DND-41 (cell line): ENCODE data around the gene C12orf75.

Experiments
- ATAC-seq: fragments of 200-7000 bp; cut with Tn5 transposase; 3 replicates; pipeline ENCODE4 v1.9.1; 2021; ENCODE audit warnings: low read depth; ENCODE audit not compliant: insufficient read depth
- DNase-seq: peaks from one replicate; pipeline ENCODE4 v3.0.0-alpha.2; 2020
- H2AFZ ChIP-seq: 2 replicates; pipeline ENCODE4 v1.6.0; 2012; ENCODE audit warnings: low read depth, low read length
- H3K27ac ChIP-seq: 2 replicates; pipeline ENCODE4 v1.5.1; 2012; ENCODE audit warnings: low read length, inconsistent platforms
- H3K27me3 ChIP-seq: fragments of 200-600 bp; sonication (generic); 2 replicates; pipeline ENCODE4 v1.6.0; 2012; ENCODE audit warnings: low read length, mild to moderate bottlenecking, inconsistent platforms; ENCODE audit not compliant: insufficient read depth, poor library complexity
- H3K36me3 ChIP-seq: 2 replicates; pipeline ENCODE4 v1.5.1; 2012; ENCODE audit warnings: low read length, inconsistent platforms; ENCODE audit not compliant: insufficient read depth
- H3K4me1 ChIP-seq: 2 replicates; pipeline ENCODE4 v1.5.1; 2012; ENCODE audit warnings: mild to moderate bottlenecking, low read length; ENCODE audit not compliant: insufficient read depth
- H3K4me2 ChIP-seq: 2 replicates; pipeline ENCODE4 v1.6.0; 2012; ENCODE audit warnings: mild to moderate bottlenecking, moderate library complexity, low read length, inconsistent platforms; ENCODE audit not compliant: insufficient read depth
- H3K4me3 ChIP-seq, 2 experiments: fragments of 200-600 bp in 1 of 2; shearing (Covaris generic) in 1 of 2; 2 replicates each; pipeline ENCODE4 v1.5.1; 2012 to 2016; ENCODE audit warnings: inconsistent platforms in 2 of 2, low read length in 2 of 2, mild to moderate bottlenecking in 2 of 2, low read depth in 1 of 2, moderate library complexity in 1 of 2
- H3K79me2 ChIP-seq: 2 replicates; pipeline ENCODE4 v1.6.0; 2012; ENCODE audit warnings: low read length, inconsistent platforms; ENCODE audit not compliant: insufficient read depth
- H3K9ac ChIP-seq: 2 replicates; pipeline ENCODE4 v1.6.0; 2012; ENCODE audit warnings: low read depth, mild to moderate bottlenecking, inconsistent platforms, low read length, moderate library complexity
- H3K9me3 ChIP-seq: 2 replicates; pipeline ENCODE4 v1.5.1; 2012; ENCODE audit warnings: low read length, moderate library complexity, mild to moderate bottlenecking, inconsistent platforms; ENCODE audit not compliant: insufficient read depth, severe bottlenecking
- H4K20me1 ChIP-seq: 2 replicates; pipeline ENCODE4 v1.6.0; 2012; ENCODE audit warnings: low read length; ENCODE audit not compliant: insufficient read depth
- EZH2 ChIP-seq: IDR thresholded peaks from 3 replicates; pipeline ENCODE4 v1.6.1; 2012; ENCODE audit warnings: borderline replicate concordance, low read depth, mild to moderate bottlenecking, moderate library complexity, low read length, inconsistent platforms; ENCODE audit not compliant: severe bottlenecking
- TF ChIP-seq, protein P1 (sequence below): IDR thresholded peaks from 2 replicates; pipeline ENCODE4 v1.5.1; 2012; ENCODE audit warnings: borderline replicate concordance, low read length, moderate library complexity, mild to moderate bottlenecking; ENCODE audit not compliant: poor library complexity, severe bottlenecking; ENCODE audit errors: extremely low read depth

C12orf75 gene

DNA sequence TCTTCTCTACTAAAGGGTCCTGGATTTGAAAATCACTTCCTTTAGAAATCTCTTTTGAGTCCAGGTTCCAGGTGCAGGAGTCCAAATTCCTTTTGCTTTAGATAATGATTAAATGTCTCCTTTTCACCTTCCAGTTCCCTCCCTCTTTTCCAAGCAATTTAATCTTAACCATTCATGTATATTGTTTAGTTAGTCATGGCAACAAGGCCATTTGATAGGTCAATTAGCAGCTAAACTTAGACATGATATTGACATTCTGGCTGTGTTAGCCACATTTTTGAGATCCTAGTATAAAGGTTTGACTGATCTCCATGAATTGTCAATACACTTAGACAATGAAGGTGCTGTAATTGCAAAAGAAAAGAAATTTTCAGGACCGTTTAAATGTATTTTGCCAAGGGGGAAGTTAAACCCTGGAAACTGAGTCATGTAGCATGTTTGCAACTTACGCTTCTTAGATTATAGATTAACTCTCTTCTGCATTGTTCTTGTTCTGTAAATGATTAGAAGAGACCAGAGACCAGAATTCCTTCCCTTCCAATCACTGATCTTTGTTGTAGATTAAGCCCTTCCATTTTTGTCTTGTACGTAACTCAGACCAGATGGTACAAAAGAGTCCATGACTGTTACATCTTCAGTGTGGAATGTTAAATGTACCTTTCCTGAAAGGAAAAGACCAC is 12.4 kb upstream of the C12orf75 start:
- Histone ChIP-seq H3K79me2 (no peaks in the 10 kb centered on the region), H3K4me3 (no peak overlapping the region), H2AFZ (no peak overlapping the region), H4K20me1 (no peaks in the 10 kb centered on the region), H3K9me3 (peaks cover 11% of the 10 kb centered on the region), H3K4me1 (no peaks in the 10 kb centered on the region), H3K9ac (no peak overlapping the region), H3K27ac (no peak overlapping the region), H3K27me3 (no peaks in the 10 kb centered on the region), H3K36me3 (no peaks in the 10 kb centered on the region), H3K4me2 (no peak overlapping the region)
- no peak for ATAC-seq
- DNase-seq: no peak
- TF ChIP-seq, protein P1, sequence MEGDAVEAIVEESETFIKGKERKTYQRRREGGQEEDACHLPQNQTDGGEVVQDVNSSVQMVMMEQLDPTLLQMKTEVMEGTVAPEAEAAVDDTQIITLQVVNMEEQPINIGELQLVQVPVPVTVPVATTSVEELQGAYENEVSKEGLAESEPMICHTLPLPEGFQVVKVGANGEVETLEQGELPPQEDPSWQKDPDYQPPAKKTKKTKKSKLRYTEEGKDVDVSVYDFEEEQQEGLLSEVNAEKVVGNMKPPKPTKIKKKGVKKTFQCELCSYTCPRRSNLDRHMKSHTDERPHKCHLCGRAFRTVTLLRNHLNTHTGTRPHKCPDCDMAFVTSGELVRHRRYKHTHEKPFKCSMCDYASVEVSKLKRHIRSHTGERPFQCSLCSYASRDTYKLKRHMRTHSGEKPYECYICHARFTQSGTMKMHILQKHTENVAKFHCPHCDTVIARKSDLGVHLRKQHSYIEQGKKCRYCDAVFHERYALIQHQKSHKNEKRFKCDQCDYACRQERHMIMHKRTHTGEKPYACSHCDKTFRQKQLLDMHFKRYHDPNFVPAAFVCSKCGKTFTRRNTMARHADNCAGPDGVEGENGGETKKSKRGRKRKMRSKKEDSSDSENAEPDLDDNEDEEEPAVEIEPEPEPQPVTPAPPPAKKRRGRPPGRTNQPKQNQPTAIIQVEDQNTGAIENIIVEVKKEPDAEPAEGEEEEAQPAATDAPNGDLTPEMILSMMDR: no peak
- TF ChIP-seq EZH2: no peak

DNA sequence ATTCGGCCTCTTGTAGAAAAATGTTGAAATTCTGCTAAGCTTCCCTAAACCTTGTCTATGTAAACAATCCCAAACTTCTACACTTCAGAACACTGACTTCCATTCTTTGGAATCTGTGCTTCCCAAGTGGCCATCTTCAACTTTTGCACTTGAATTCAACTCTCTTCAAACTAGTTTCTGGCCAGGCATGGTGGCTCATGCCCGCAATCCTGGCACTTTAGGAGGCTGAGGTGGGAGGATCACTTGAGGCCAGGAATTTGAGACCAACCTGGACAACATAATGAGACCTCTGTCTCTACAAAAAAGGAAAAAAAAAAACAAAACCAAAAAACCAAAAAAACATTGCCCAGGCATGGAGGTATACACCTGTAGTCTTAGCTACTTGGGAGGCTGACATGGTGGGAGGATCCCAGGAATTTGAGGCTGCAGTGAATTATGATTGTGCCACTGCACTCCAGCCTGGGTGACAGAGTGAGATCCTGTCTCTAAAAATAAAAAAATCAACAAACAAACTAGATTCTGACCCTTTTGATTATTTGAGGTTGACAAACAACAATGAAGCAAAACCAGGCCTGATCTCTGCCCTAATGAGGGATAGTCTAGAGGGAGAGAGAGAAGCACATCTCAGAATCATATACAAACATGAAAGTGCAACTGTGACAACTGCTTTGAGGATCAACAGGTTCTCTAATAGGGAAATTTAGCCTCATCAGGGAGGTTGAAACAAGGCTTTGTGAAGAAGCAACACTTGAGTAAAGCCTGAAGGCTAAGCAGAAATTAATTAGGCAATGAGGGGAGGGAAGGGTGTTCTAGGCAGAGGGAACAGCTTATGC is 11.6 kb upstream of the C12orf75 start:
- Histone ChIP-seq H4K20me1 (no peaks in the 10 kb centered on the region), H3K4me1 (no peaks in the 10 kb centered on the region), H2AFZ (no peak overlapping the region), H3K27ac (no peak overlapping the region), H3K4me2 (no peak overlapping the region), H3K27me3 (no peaks in the 10 kb centered on the region), H3K79me2 (no peaks in the 10 kb centered on the region), H3K4me3 (no peak overlapping the region), H3K9ac (no peak overlapping the region), H3K9me3 (peaks cover 7% of the 10 kb centered on the region), H3K36me3 (no peaks in the 10 kb centered on the region)
- DNase-seq: no peak
- ATAC-seq: no peak
- TF ChIP-seq EZH2: no peak
- TF ChIP-seq, protein P1: no peak

DNA sequence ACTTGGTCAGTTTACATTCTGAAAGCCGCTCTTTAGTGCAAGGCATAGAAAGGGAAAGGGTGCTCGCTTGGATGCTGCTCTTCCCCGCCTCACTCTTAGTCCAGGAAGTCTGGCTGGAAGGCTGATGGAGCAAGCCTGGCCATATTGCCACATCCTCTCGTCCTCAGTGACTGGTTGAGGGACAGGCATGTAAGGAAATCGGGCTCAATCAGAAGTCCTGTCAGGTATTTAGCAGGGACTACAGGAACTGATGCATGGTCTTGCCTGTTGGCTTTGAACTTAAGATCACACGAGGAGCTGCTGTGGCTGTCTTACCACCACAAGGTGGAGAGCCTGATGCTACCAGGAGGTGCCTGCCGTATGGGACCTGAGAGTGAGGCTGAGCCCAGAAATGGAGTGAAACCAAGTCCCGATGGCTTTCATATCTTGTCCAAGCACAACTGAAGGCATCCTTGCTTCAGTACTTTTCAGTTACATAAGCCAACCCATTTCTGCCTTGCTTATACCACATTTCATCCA is 10.7 kb upstream of the C12orf75 start:
- H3K79me2 ChIP-seq: no peaks in the 10 kb centered on the region
- H3K4me3 ChIP-seq: no peak overlapping the region
- DNase-seq (peak; percentile 49), ATAC-seq (peak; percentile 85)
- H3K9me3 ChIP-seq: peaks cover 1% of the 10 kb centered on the region
- no peak overlapping the region for H2AFZ ChIP-seq
- H3K4me1 ChIP-seq: no peaks in the 10 kb centered on the region
- H3K9ac ChIP-seq: no peak overlapping the region
- H3K27ac ChIP-seq: no peak overlapping the region
- H3K27me3 ChIP-seq: no peaks in the 10 kb centered on the region
- H4K20me1 ChIP-seq: no peaks in the 10 kb centered on the region
- H3K4me2 ChIP-seq: no peak overlapping the region
- H3K36me3 ChIP-seq: no peaks in the 10 kb centered on the region
- TF ChIP-seq EZH2: no peak
- TF ChIP-seq, protein P1: peak; percentile 53
